SW480 (cell line): ENCODE measurements around the gene ZNF407.

Experiments used
- DNase-seq: peaks from one replicate; pipeline ENCODE4 v3.0.0-alpha.2; 2016; ENCODE audit warnings: low spot score

ZNF407 gene

DNA sequence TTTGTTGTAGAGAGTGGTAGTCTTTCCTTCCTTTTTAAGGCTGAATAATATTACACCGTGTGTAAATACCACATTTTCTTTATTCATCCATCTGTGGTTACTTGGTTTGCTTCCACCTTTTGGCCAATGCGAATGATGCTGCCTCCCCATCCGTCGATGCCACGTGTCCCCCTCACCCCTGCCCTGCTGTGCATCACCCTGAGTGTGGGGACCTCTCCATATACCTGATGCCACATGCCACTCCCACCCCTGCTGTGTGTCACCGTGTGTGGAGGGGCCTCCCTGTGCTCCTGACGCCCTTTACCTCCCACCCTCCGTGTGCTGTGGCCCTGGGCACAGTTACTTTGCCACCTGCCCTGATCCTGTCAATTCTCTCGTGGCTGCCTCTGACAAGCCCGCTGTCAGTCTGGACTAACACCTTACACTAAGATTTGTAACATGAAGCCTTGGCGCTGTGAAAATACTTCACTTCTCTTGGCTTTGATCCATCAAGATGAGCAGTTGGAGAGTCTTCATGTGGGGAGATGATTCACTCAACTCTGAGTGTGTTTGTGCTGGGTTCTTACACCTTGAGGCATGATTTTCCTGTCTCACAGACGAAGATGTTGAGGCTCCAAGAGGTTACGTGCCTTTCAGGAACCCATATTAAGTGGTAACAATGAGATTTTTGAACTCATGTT lies 234.0 kb downstream of the ZNF407 start:
- no peak for DNase-seq

GRCh38 chr18:74832381-74832780 lies 234.7 kb downstream of the ZNF407 start:
- no peak for DNase-seq

GRCh38 chr18:74832999-74833398 lies 235.3 kb downstream of the ZNF407 start:
- DNase-seq, result no peak

DNA sequence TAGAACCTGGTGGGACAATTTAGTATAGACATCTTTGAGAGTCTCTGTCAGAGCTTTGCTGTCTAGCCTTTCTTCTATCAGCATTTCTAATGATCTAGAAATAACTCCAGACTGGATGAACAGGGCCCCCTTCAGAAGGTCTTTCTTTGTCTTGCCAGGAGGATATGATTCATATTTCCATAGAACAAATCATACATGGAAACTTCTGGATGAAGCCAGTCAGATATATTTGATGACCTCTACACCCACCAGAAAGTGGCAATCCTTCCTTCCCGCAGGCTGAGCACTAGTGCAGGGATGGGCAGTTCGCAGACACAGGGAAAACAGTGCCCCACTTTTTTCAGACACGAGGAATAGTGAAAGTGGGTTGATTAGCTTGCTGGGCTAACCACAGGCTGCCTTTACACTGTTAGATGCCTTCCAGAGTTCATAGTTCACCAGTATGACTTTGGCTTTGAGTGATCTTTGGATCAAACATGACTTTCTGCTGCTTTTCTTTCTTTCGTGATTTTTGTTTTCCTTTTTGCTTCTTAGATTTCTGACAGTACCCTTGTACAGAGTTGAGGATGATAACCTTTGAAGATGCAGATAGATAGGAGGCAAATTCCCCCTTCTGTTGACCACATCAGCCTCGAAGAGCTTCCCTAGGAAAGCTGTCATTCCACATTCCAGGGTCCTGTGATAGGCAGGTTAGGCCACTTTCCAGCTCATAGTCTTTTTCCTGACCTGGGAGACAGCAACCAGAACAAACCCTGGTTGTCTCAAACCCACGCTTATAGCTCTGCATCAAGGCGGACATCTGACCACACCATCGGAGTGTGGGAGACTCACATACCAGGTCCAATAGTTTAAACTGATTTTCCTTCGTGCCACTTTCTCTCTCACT lies 237.0 kb downstream of the ZNF407 start:
- DNase-seq, result no peak

DNA sequence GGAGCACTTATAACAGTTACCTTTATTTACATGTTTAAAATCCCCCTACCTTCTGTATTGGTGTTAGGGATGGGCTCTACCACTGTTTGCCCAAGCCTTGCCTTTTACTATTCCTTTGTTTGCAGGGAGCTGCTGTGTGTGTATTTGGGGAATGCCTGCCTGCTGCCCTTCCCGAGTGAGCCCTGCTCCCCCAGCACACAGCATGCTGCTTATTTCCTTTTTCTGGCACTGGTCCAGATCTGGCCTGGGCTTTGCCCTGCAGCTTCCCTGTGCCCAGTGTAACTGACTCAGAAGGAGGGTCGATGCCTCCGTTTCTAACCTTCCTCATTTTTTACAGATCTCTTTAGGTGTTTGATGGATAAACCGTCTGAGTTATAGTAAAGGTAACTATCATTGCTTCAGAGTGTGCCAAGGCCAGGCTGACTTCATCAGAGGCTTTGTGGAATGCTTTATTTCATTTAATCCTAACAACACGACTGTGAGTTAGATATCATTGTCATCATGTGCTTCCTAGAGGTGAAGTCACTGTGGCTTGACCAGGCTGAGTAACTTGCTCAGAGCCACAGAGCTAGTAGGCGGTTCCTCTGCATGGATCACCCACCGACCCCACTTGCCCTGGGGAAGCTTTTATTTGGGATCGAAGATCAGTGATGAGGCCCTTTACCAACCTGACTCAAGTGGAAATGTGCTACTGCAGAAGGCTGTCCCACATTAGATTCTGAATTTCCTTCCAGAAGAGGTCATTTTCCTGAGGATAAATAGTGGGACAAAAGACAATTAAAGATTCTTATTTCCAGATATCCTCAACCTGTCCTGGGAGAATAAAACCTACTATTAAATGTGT lies 238.8 kb downstream of the ZNF407 start:
- no peak for DNase-seq

DNA sequence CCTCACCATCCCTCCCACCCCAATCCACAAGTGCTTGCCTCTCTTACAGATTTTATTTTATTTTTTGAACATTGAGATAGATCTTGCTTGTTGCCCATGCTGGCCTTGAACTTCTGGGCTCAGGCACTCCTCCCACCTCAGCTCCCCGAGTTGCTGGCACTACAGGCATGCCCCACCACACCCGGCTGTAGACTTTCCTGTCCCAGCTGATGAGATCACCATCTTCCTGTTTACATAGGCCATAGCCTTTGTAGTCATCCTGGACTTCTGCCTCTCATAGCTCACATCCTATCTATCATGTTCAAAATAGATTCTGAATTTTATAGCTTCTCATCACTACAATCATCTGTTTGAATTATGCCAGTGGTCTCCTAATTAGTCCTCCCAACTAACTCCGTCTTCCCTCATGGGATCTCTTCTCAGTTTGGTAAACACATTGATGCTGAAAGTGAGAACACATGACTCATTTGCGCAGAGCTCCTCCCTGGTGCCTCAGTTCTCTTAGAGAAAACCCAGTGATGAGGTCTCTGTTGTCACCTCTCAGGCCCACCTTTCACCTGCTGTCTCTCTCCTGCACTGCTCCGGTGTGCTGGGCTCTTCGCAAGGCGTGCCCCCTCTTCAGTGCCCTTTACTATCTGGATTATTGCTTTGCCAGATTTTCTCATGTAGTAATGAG lies 243.0 kb downstream of the ZNF407 start:
- peak; percentile 9 for DNase-seq

GRCh38 chr18:74841248-74841647 lies 243.6 kb downstream of the ZNF407 start:
- DNase-seq, result no peak

DNA sequence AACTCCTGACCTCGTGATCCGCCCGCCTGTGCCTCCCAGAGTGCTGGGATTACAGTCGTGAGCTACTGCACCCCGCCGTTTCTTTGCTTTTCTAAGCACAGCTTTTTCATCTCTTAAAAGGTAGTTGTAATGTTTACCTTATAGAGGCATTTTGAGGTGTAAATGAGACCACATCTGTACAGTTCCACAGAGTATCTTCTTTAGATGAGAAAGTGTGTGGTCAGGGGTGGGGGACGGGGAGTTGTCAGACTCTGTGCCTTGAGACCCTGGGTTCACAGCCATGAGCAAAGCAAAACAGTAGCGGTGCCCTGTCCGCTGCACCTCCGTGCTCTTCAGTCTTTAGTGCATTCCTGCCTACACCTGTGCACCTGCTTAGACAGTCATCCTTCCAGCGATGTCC lies 251.6 kb downstream of the ZNF407 start:
- no peak for DNase-seq

- no peak for DNase-seq
Observed at GRCh38 chr18:74856434-74856833, 258.8 kb downstream of the ZNF407 start.

DNA sequence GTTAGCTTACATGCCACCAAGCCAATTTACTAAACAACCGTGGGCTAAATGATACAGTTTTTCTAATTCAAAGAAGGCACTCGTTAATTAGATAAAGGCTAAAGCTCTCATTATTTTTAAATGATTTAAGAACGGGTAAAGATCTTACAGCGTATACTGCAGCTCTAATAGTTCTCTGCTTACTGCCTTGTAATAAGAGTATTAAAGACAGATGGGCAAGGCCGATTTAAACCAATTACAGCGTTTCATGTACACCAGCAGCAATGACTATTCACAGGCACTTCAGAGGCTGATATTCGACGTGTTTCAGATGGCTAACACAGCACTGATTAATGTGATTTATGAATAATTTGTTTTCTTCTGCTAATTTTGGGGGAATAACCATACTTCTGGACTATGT lies 259.3 kb downstream of the ZNF407 start:
- no peak for DNase-seq

DNA sequence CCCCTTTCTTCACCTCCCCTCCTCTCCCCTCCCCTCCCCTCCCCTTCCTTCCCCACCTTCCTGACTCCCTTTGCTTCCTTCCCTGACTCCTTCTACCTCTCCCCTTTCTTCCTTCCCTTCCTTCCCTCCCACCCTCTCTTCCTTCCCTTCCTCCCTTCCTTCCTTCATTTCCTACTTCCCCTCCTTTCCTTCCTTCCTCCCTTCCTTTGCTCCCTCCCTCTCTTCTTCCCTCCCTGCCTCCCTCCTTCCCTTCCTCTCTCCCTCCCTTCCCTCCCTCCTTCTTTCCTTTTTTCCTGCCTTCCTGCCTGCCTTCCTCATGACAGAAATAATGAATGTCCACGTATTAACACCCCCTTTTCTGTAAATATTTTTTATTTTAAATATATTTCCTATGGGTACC lies 260.2 kb downstream of the ZNF407 start:
- DNase-seq, result no peak

- no peak for DNase-seq
Observed at GRCh38 chr18:74861154-74861553, 263.5 kb downstream of the ZNF407 start.

GRCh38 chr18:74862094-74862493 lies 264.4 kb downstream of the ZNF407 start:
- DNase-seq, result no peak

DNA sequence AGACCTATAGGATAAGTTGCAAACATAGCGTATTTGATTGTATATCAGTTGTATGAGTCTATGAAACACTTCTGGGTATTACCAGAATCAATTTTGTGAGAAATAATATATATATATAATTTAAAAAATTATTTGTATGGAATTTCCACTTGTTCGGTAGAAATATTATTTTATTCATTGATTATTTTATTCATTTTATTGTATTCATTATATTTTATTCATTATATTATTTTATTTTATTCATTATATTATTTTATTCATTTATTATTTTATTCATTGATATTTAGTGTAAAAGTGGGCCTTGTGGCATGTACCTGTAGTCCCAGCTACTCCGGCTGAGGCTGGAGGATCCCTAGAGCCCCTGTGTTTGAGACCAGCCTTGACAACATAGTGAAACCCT lies 268.9 kb downstream of the ZNF407 start:
- DNase-seq, result no peak

GRCh38 chr18:74868461-74868860 lies 270.8 kb downstream of the ZNF407 start:
- no peak for DNase-seq

DNA sequence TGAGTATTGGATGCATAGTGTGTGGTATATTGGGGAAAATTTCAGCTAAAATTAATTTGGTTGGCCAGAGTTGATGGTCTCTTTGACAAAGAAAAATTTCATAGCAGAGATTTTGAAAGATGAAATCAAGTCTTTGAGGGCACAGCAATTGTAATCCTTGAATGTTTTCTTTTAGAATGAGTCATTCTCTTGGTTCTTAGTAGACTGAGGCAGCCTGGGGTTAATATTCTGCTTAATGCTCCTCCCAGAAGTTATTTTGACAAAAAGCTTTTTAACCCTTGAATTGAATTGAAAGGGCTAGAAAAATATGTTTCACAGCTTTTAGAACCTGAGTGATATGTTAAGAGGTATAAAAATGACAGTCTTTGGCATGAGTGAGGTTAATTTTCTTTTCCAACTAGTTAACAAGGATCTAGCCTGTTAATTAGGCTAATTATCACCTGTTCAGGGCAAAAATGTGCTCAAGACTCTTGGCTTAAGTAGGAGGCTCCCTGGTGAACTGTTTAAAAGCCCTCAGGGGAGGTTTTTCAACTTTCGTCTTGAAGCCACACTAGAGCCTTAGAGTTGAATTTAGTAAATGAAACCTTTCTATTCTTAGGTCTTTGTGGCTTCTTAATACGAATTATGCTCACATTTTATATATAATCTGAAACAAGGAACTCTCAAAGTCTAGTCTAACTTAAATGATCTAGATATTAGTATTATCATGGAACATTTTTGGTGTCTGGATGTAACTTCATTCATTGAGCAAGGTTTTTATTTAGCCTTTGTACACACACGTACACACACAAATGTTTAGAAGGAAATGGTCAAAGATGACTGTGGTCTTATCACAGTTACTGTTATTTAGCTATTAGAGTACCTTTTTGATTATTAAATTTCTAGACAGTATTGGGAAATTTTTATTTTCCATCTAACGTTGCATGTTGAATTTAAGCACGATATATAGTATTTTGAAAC lies 272.5 kb downstream of the ZNF407 start:
- DNase-seq, result no peak

GRCh38 chr18:74870950-74871349 lies 273.3 kb downstream of the ZNF407 start:
- DNase-seq, result no peak

GRCh38 chr18:74873629-74874028 lies 276.0 kb downstream of the ZNF407 start:
- no peak for DNase-seq

DNA sequence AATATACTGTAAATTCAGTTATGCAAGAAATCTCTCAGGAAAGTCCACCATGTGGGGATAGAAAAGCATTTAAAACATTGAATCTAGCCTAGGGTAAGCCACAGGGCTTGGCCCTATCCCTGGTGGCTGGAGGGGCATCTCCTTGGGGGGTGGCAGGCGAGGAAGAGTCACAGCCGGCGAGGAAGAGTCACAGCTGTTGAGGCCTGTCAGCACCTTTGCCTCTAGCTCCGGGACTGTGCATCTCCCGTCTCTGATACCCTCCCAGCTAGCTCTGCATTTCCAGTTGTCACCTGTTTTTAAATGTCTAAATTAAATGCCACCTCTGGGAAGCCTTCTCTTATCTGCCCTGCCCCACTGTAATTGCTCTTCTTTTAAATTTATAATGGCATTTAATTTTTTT lies 276.7 kb downstream of the ZNF407 start:
- DNase-seq, result no peak

GRCh38 chr18:74876630-74877243 lies 279.1 kb downstream of the ZNF407 start:
- DNase-seq, result no peak
